Measurements from ENCODE around the gene SMYD4.
"Not testable (repeated sequence)": the region's sequence is repeated elsewhere in the genome, so short reads cannot be mapped to it uniquely, and the experiment has no call there.

Gene SMYD4

GRCh38 chr17:1865252-1866037 lies 35.7 kb upstream of the SMYD4 start:
- no peak overlapping the region for H3K27ac ChIP-seq (ENCODE audit: low read depth, low read length)
- no peak overlapping the region for H3K9ac ChIP-seq (ENCODE audit: low read length)
- H3K27me3 ChIP-seq (ENCODE audit: control insufficient read depth in 1 of 2, insufficient read depth in 2 of 2, low read length in 2 of 2): no peaks in the 10 kb centered on the region
- peaks cover 5% of the 10 kb centered on the region for H3K36me3 ChIP-seq (ENCODE audit: insufficient read depth, low read length)
- no peaks in the 10 kb centered on the region for H3K9me3 ChIP-seq (ENCODE audit: low read length)
- H3K4me3 ChIP-seq (ENCODE audit: low read depth in 1 of 2, low read length in 2 of 2): no peak overlapping the region
- no peaks in the 10 kb centered on the region for H3K4me1 ChIP-seq (ENCODE audit: insufficient read depth, low read length)

DNA sequence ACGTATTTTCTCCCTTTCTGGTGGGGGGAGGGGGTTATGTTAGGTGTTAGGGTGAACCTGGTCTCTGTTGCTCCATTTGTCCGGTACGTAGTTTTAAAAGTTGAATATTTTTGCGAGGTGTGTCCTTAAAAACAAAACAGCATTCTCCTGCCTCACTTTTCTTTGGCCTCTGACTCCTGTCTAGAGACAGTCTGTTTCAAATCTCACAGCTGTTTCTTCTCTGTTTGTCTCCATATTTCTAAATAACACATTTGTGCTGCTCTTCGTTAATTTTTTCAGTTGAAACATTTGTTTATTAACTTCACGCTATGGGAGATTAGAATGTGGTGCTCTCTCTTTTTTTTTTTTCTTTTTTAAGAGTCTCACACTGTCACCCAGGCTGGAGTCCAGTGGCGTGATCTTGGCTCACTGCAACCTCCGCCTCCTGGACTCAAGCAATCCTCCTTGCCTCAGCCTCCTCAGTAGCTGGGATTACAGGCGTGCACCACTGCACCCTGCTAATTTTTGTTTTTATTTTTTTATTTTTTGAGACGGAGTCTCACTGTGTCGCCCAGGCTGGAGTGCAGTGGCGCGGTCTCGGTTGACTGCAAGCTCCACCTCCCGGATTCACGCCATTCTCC lies 31.8 kb upstream of the SMYD4 start:
- Histone ChIP-seq H3K27ac (ENCODE audit: low read depth, low read length) (no peak overlapping the region), H3K9ac (ENCODE audit: low read length) (no peak overlapping the region), H3K4me3 (ENCODE audit: low read depth in 1 of 2, low read length in 2 of 2) (no peak overlapping the region), H3K4me1 (ENCODE audit: insufficient read depth, low read length) (no peaks in the 10 kb centered on the region), H3K9me3 (ENCODE audit: low read length) (no peaks in the 10 kb centered on the region), H3K27me3 (ENCODE audit: control insufficient read depth in 1 of 2, insufficient read depth in 2 of 2, low read length in 2 of 2) (no peaks in the 10 kb centered on the region), H3K36me3 (ENCODE audit: insufficient read depth, low read length) (no peaks in the 10 kb centered on the region)

GRCh38 chr17:1860978-1861377 lies 31.3 kb upstream of the SMYD4 start:
- Histone ChIP-seq H3K9me3 (ENCODE audit: low read length) (no peaks in the 10 kb centered on the region), H3K27me3 (ENCODE audit: control insufficient read depth in 1 of 2, insufficient read depth in 2 of 2, low read length in 2 of 2) (no peaks in the 10 kb centered on the region), H3K27ac (ENCODE audit: low read depth, low read length) (no peak overlapping the region), H3K4me3 (ENCODE audit: low read depth in 1 of 2, low read length in 2 of 2) (no peak overlapping the region), H3K4me1 (ENCODE audit: insufficient read depth, low read length) (no peaks in the 10 kb centered on the region), H3K9ac (ENCODE audit: low read length) (no peak overlapping the region), H3K36me3 (ENCODE audit: insufficient read depth, low read length) (no peaks in the 10 kb centered on the region)

- not testable (repeated sequence) for H3K27ac ChIP-seq (ENCODE audit: low read depth, low read length); H3K4me1 ChIP-seq (ENCODE audit: insufficient read depth, low read length); H3K9me3 ChIP-seq (ENCODE audit: low read length); H3K9ac ChIP-seq (ENCODE audit: low read length); H3K4me3 ChIP-seq (ENCODE audit: low read depth in 1 of 2, low read length in 2 of 2); H3K27me3 ChIP-seq (ENCODE audit: control insufficient read depth in 1 of 2, insufficient read depth in 2 of 2, low read length in 2 of 2)
- peaks cover 23% of the 10 kb centered on the region for H3K36me3 ChIP-seq (ENCODE audit: insufficient read depth, low read length)
Measured at GRCh38 chr17:1856462-1856861, 26.8 kb upstream of the SMYD4 start.

DNA sequence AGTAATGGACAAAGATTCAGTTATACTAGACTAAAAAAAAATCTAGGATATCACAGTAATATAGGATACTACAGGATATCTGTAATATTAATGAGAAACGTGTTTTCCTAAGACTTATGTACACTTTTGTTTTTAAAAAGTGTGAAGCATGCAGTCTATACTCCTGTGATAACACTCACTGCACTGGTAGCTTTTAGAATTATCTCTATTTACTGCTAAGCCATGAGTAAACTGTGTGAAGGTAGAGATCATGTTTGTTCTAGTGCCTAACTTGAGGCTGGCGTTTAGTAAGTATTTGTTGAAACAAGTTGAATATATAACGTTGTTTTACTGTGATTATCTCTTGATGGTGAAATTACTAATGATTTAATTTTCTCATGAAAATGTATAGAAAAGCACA lies 24.0 kb upstream of the SMYD4 start:
- peaks cover 36% of the 10 kb centered on the region for H3K36me3 ChIP-seq (ENCODE audit: insufficient read depth, low read length)
- H3K9ac ChIP-seq (ENCODE audit: low read length): no peak overlapping the region

GRCh38 chr17:1852327-1852726 lies 22.6 kb upstream of the SMYD4 start:
- H3K36me3 ChIP-seq (ENCODE audit: insufficient read depth, low read length): peaks cover 43% of the 10 kb centered on the region
- no peak overlapping the region for H3K4me3 ChIP-seq (ENCODE audit: low read depth in 1 of 2, low read length in 2 of 2)
- H3K4me1 ChIP-seq (ENCODE audit: insufficient read depth, low read length): no peaks in the 10 kb centered on the region
- no peaks in the 10 kb centered on the region for H3K27me3 ChIP-seq (ENCODE audit: control insufficient read depth in 1 of 2, insufficient read depth in 2 of 2, low read length in 2 of 2)
- no peak overlapping the region for H3K9ac ChIP-seq (ENCODE audit: low read length)
- no peaks in the 10 kb centered on the region for H3K9me3 ChIP-seq (ENCODE audit: low read length)
- H3K27ac ChIP-seq (ENCODE audit: low read depth, low read length): no peak overlapping the region

More for the DNA sequence above, 24.0 kb upstream of the SMYD4 start:
- Histone ChIP-seq H3K27me3 (ENCODE audit: control insufficient read depth in 1 of 2, insufficient read depth in 2 of 2, low read length in 2 of 2) (no peaks in the 10 kb centered on the region), H3K4me3 (ENCODE audit: low read depth in 1 of 2, low read length in 2 of 2) (no peak overlapping the region), H3K9me3 (ENCODE audit: low read length) (no peaks in the 10 kb centered on the region), H3K27ac (ENCODE audit: low read depth, low read length) (no peak overlapping the region), H3K4me1 (ENCODE audit: insufficient read depth, low read length) (no peaks in the 10 kb centered on the region)

GRCh38 chr17:1847191-1847590 lies 17.5 kb upstream of the SMYD4 start:
- H3K4me1 ChIP-seq (ENCODE audit: insufficient read depth, low read length): no peaks in the 10 kb centered on the region
- no peak overlapping the region for H3K27ac ChIP-seq (ENCODE audit: low read depth, low read length)
- no peaks in the 10 kb centered on the region for H3K27me3 ChIP-seq (ENCODE audit: control insufficient read depth in 1 of 2, insufficient read depth in 2 of 2, low read length in 2 of 2)
- no peak overlapping the region for H3K9ac ChIP-seq (ENCODE audit: low read length)
- H3K9me3 ChIP-seq (ENCODE audit: low read length): no peaks in the 10 kb centered on the region
- H3K36me3 ChIP-seq (ENCODE audit: insufficient read depth, low read length): peaks cover 58% of the 10 kb centered on the region
- H3K4me3 ChIP-seq (ENCODE audit: low read depth in 1 of 2, low read length in 2 of 2): no peak overlapping the region

DNA sequence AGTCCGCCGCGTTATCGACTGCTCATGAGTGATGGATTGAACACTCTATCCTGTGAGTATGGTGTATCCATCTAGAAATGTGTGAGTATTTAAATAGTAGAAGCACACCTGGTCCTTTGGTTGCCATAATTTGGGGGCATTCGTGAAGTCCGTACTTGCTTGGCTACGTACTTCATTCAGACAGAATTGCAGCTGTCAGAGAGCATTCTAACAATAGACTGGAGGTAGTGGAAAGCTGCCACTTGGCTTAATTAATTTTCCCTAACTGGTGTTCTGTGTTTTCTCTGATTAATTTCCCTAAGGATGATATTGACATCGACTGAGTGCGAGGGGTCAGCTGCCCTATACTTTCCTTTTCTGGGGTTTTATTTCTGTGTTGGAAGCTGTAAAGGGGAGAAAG lies 14.2 kb upstream of the SMYD4 start:
- H3K4me1 ChIP-seq (ENCODE audit: insufficient read depth, low read length): no peaks in the 10 kb centered on the region
- H3K9me3 ChIP-seq (ENCODE audit: low read length): no peaks in the 10 kb centered on the region
- no peak overlapping the region for H3K27ac ChIP-seq (ENCODE audit: low read depth, low read length)
- peaks cover 48% of the 10 kb centered on the region for H3K36me3 ChIP-seq (ENCODE audit: insufficient read depth, low read length)
- no peak overlapping the region for H3K4me3 ChIP-seq (ENCODE audit: low read depth in 1 of 2, low read length in 2 of 2)
- H3K9ac ChIP-seq (ENCODE audit: low read length): no peak overlapping the region
- H3K27me3 ChIP-seq (ENCODE audit: control insufficient read depth in 1 of 2, insufficient read depth in 2 of 2, low read length in 2 of 2): no peaks in the 10 kb centered on the region

DNA sequence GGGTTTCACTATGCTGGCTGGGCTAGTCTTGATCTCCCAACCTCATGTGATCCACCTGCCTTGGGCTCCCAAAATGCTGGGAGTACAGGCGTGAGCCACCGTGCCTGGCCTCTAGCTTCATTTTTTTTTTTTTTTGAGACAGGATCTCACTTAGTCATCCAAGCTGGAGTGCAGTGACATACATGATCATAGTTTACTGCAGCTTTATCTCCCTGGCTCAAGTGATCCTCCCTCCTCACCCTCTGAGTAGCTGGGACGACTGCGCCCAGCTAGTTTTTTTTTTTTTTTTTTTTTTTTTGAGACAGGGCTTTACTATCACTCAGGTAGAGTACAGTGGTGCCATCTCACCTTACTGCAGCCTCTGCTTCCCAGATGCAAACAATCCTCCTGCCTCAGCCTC lies 9.8 kb upstream of the SMYD4 start:
- Histone ChIP-seq H3K9ac (ENCODE audit: low read length) (no peak overlapping the region), H3K4me3 (ENCODE audit: low read depth in 1 of 2, low read length in 2 of 2) (no peak overlapping the region), H3K27me3 (ENCODE audit: control insufficient read depth in 1 of 2, insufficient read depth in 2 of 2, low read length in 2 of 2) (no peaks in the 10 kb centered on the region), H3K27ac (ENCODE audit: low read depth, low read length) (no peak overlapping the region), H3K4me1 (ENCODE audit: insufficient read depth, low read length) (no peaks in the 10 kb centered on the region), H3K9me3 (ENCODE audit: low read length) (no peaks in the 10 kb centered on the region), H3K36me3 (ENCODE audit: insufficient read depth, low read length) (peaks cover 18% of the 10 kb centered on the region)

GRCh38 chr17:1834380-1835149 lies 4.9 kb upstream of the SMYD4 start:
- H3K27me3 ChIP-seq (ENCODE audit: control insufficient read depth in 1 of 2, insufficient read depth in 2 of 2, low read length in 2 of 2): no peaks in the 10 kb centered on the region

DNA sequence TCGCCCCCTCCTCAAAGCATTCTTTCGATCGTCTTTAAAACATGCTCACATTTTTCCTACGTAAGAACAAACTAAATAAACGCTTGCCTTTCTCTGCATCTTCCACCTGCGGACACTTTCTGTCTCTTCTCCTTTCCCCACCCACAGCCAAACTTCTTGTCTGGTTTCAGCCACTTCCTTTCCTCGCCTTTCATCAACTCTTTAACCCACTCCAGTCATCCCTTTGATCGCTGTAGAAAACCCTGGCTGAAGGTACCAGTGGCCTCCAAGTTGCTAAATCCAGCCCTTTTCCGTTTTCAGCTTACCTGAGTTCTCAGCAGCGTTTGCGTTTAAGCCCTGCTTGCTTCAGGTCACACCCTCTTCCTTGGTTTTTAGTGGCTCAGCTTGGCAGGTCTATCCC lies 586 bp upstream of the SMYD4 start:
- H3K9me3 ChIP-seq (ENCODE audit: low read length): no peaks in the 10 kb centered on the region
- peak overlapping the region; percentile 92 for H3K27ac ChIP-seq (ENCODE audit: low read depth, low read length)
- H3K27me3 ChIP-seq (ENCODE audit: control insufficient read depth in 1 of 2, insufficient read depth in 2 of 2, low read length in 2 of 2): no peaks in the 10 kb centered on the region
- peaks cover 15% of the 10 kb centered on the region for H3K4me1 ChIP-seq (ENCODE audit: insufficient read depth, low read length)
- H3K4me3 ChIP-seq (ENCODE audit: low read depth in 1 of 2, low read length in 2 of 2): peak overlapping the region; percentile 88 to 98
- peak overlapping the region; percentile 87 for H3K9ac ChIP-seq (ENCODE audit: low read length)
- peaks cover 12% of the 10 kb centered on the region for H3K36me3 ChIP-seq (ENCODE audit: insufficient read depth, low read length)

More at GRCh38 chr17:1834380-1835149, 4.9 kb upstream of the SMYD4 start:
- no peaks in the 10 kb centered on the region for H3K9me3 ChIP-seq (ENCODE audit: low read length)
- H3K27ac ChIP-seq (ENCODE audit: low read depth, low read length): no peak overlapping the region
- no peak overlapping the region for H3K4me3 ChIP-seq (ENCODE audit: low read depth in 1 of 2, low read length in 2 of 2)
- H3K4me1 ChIP-seq (ENCODE audit: insufficient read depth, low read length): peaks cover 8% of the 10 kb centered on the region
- no peak overlapping the region for H3K9ac ChIP-seq (ENCODE audit: low read length)
- no peaks in the 10 kb centered on the region for H3K36me3 ChIP-seq (ENCODE audit: insufficient read depth, low read length)

Measured in muscle layer of colon (tissue), 2 donors.